ENCODE measurements around the gene GCLC.

DNA sequence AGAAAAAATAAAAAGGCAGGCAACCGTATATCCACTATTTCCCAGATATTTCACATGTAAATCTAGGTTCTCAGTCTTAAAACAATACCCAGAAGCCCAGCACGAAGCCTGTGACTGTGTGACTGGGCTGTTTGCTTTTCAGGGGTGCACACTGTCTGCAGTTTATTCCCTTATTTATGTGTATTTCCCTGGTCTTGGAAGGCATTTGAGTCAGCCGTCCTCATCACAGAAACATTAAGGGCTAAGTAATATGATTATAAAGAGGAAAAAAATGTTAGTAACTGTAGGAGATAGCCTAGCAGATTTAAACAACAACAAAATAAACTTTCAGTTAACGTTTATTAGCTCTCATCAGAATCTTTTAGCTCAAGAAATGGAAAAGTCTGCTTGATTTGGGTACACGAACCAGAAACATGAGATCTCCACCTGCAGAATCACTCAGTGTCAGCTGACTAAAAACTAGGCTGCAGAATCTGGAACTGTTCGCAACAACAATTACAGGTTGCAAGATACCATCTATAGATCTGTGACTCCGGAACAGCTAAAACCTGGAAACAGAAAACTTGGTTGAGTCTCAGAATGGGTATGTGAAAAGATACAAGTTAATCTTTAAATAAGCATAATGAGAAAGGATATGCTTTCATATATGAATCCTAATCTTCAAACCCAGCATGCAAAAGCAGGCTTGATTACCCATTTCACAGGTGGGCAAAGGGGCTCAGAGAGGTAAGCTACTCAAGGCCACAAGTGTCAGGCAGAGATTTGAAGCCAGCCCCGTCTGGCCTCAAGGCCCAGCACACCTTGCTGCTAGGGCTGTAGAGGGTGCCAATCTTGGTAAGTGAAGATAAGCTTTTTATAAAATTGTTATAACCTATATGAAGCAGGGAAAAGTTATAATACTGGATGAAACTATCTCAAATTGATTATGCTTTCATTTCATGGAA, 21.1 kb downstream of the GCLC start:
- no peak for TF ChIP-seq POLR2AphosphoS5 (IDR thresholded peaks at IDR 0.05; ENCODE audit: borderline replicate concordance, low read depth, low read length)
- TF ChIP-seq EZH2 (IDR thresholded peaks at IDR 0.05) = no peak
- no peak for TF ChIP-seq FOXP2 (optimal IDR thresholded peaks at IDR 0.05; ENCODE audit: control extremely low read depth, extremely low read length, insufficient read depth)

Data from SK-N-MC (cell line).